ENCODE results near the gene C9orf78. TPM values are rescaled to one million over a fixed set of nuclear protein-coding genes. Genes with fewer than 3 reads are reported as not detected.

Gene C9orf78
- total and polyA plus RNA-seq, 2 experiments from 2014 or later: 34.4 to 84.6 TPM

- ATAC-seq: no peak
- Histone ChIP-seq H3K4me3 (no peak overlapping the region), H3K79me2 (replicated peaks; ENCODE audit: insufficient read depth) (no peaks in the 10 kb centered on the region), H3K9me2 (ENCODE audit: insufficient read depth) (no peaks in the 10 kb centered on the region), H4K20me1 (replicated peaks; ENCODE audit: insufficient read depth) (no peaks in the 10 kb centered on the region), H3F3A (replicated peaks; ENCODE audit: low read depth) (no peaks in the 10 kb centered on the region), H3K27me3 (ENCODE audit: insufficient read depth) (no peaks in the 10 kb centered on the region), H2AFZ (peak overlapping the region; percentile 80), H3K4me2 (no peak overlapping the region), H3K27ac (ENCODE audit: low read depth) (no peak overlapping the region), H3K36me3 (ENCODE audit: insufficient read depth) (no peaks in the 10 kb centered on the region), H3K4me1 (ENCODE audit: insufficient read depth) (peaks cover 2% of the 10 kb centered on the region; the same call in 1 of the 2 replicates)
- no peaks in the 10 kb centered on the region for H3K36me3 Mint-ChIP-seq (ENCODE audit: low read depth)
- no peak for DNase-seq (ENCODE audit: low spot score)
- H3K9me3 Mint-ChIP-seq: no peaks in the 10 kb centered on the region; the same call in 2 of the 3 replicates
- peaks cover 12% of the 10 kb centered on the region for H3K27me3 Mint-ChIP-seq (ENCODE audit: insufficient read depth, low read depth, poor library complexity)
- peaks cover 6% of the 10 kb centered on the region for H3K4me1 Mint-ChIP-seq
- no peak overlapping the region for H3K27ac Mint-ChIP-seq
- no peak overlapping the region for H3K4me3 Mint-ChIP-seq
- TF ChIP-seq POLR2AphosphoS5 (IDR thresholded peaks at IDR 0.05; ENCODE audit: low read depth) (no peak), ZNF114 (CRISPR knock-in tag; IDR thresholded peaks at IDR 0.05) (no peak), NANOG (IDR thresholded peaks at IDR 0.05; ENCODE audit: borderline replicate concordance) (no peak), ZNF462 (CRISPR knock-in tag; IDR thresholded peaks at IDR 0.05) (no peak), EZH2phosphoT487 (IDR thresholded peaks at IDR 0.05; ENCODE audit: unreplicated experiment) (no peak), EZH2 (IDR thresholded peaks at IDR 0.05; ENCODE audit: low read depth, unreplicated experiment) (no peak)
Observed at GRCh38 chr9:129777769-129778130, 57.3 kb downstream of the C9orf78 start.

Small RNA genes within 50 kb of the gene (microRNA-seq; reads per million reads assigned to microRNA genes)
- not detected for gene MIR6855

Small RNA genes within 50 kb of the gene (small RNA-seq; reads per million reads assigned to genes)
- not detected for gene MIR6855 (ENCODE audit: low replicate concordance)

Other genes starting within 250 kb of the C9orf78 start
- not detected in 2 replicates for gene C9orf50, start 214.2 kb downstream of the C9orf78 start, total RNA-seq (2014; rRNA removed; shearing (Covaris generic))
- not detected in 2 replicates for gene C9orf50, start 214.2 kb downstream of the C9orf78 start, polyA plus RNA-seq (2016; fragmentation: Nextera tagmentation; extraction: Ambion mirVana)
- 44.2 and 59.4 TPM in 2 replicates for gene NTMT1, start 209.1 kb downstream of the C9orf78 start, total RNA-seq (2014; rRNA removed; shearing (Covaris generic))
- 97.4 and 108 TPM in 2 replicates for gene NTMT1, start 209.1 kb downstream of the C9orf78 start, polyA plus RNA-seq (2016; fragmentation: Nextera tagmentation; extraction: Ambion mirVana)
- gene ASB6, start 193.1 kb downstream of the C9orf78 start, total RNA-seq (2014; rRNA removed; shearing (Covaris generic)): 15.6 and 19.8 TPM in 2 replicates
- 8.8 and 9.7 TPM in 2 replicates for gene ASB6, start 193.1 kb downstream of the C9orf78 start, polyA plus RNA-seq (2016; fragmentation: Nextera tagmentation; extraction: Ambion mirVana)
- 4.5 and 8.3 TPM in 2 replicates for gene PRRX2, start 169.6 kb downstream of the C9orf78 start, total RNA-seq (2014; rRNA removed; shearing (Covaris generic))
- 5.6 and 5.8 TPM in 2 replicates for gene PRRX2, start 169.6 kb downstream of the C9orf78 start, polyA plus RNA-seq (2016; fragmentation: Nextera tagmentation; extraction: Ambion mirVana)
- 3.6 and 3.9 TPM in 2 replicates for gene PTGES, start 82.2 kb downstream of the C9orf78 start, total RNA-seq (2014; rRNA removed; shearing (Covaris generic))
- 2.8 and 3.3 TPM in 2 replicates for gene PTGES, start 82.2 kb downstream of the C9orf78 start, polyA plus RNA-seq (2016; fragmentation: Nextera tagmentation; extraction: Ambion mirVana)
- gene TOR1B, start 32.1 kb downstream of the C9orf78 start, total RNA-seq (2014; rRNA removed; shearing (Covaris generic)): 36.2 and 42.4 TPM in 2 replicates
- 8.8 and 10.6 TPM in 2 replicates for gene TOR1B, start 32.1 kb downstream of the C9orf78 start, polyA plus RNA-seq (2016; fragmentation: Nextera tagmentation; extraction: Ambion mirVana)
- 33.9 and 45.7 TPM in 2 replicates for gene TOR1A, start 11.1 kb downstream of the C9orf78 start, total RNA-seq (2014; rRNA removed; shearing (Covaris generic))
- 23.6 and 24.2 TPM in 2 replicates for gene TOR1A, start 11.1 kb downstream of the C9orf78 start, polyA plus RNA-seq (2016; fragmentation: Nextera tagmentation; extraction: Ambion mirVana)
- gene USP20, start 183 bp upstream of the C9orf78 start, total RNA-seq (2014; rRNA removed; shearing (Covaris generic)): 12.0 and 13.0 TPM in 2 replicates
- 9.9 and 10.4 TPM in 2 replicates for gene USP20, start 183 bp upstream of the C9orf78 start, polyA plus RNA-seq (2016; fragmentation: Nextera tagmentation; extraction: Ambion mirVana)
- 25.0 and 28.8 TPM in 2 replicates for gene FNBP1, start 207.9 kb upstream of the C9orf78 start, total RNA-seq (2014; rRNA removed; shearing (Covaris generic))
- gene FNBP1, start 207.9 kb upstream of the C9orf78 start, polyA plus RNA-seq (2016; fragmentation: Nextera tagmentation; extraction: Ambion mirVana): 26.6 and 27.4 TPM in 2 replicates
- 18.4 and 30.7 TPM in 2 replicates for gene GPR107, start 218.6 kb upstream of the C9orf78 start, total RNA-seq (2014; rRNA removed; shearing (Covaris generic))
- gene GPR107, start 218.6 kb upstream of the C9orf78 start, polyA plus RNA-seq (2016; fragmentation: Nextera tagmentation; extraction: Ambion mirVana): 6.2 and 7.3 TPM in 2 replicates